GM21367 (cell line): ENCODE measurements around the gene VIPR2.

Experiments used
- ATAC-seq: cut with Tn5 transposase; IDR thresholded peaks from one replicate; pipeline ENCODE4 v1.9.1; 2021; ENCODE audit not compliant: unreplicated experiment

Gene VIPR2

GRCh38 chr7:159121476-159121875, 23.2 kb downstream of the VIPR2 start:
- ATAC-seq, result no peak

GRCh38 chr7:159121068-159121467, 23.6 kb downstream of the VIPR2 start:
- ATAC-seq, result no peak

DNA sequence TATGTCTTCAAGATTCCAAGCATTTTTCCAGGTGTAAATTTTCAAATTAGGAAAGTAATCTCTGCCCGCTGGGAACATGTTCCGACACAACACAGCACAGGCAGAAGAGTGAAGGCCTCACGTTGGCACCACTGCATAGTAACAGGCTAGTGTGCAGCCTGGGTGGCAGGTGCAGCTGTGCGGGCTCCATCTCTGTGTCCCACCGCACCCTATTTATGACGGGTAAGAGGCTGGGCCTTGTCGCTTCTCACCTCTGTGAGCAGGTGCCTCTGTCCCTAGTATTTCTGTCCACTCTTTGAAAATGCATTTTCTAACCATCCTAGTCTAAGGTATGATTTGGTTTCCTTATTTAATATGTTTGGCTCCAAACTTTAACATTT, 24.1 kb downstream of the VIPR2 start:
- no peak for ATAC-seq

- no peak for ATAC-seq
Measured at GRCh38 chr7:159119851-159120539, 24.7 kb downstream of the VIPR2 start.

DNA sequence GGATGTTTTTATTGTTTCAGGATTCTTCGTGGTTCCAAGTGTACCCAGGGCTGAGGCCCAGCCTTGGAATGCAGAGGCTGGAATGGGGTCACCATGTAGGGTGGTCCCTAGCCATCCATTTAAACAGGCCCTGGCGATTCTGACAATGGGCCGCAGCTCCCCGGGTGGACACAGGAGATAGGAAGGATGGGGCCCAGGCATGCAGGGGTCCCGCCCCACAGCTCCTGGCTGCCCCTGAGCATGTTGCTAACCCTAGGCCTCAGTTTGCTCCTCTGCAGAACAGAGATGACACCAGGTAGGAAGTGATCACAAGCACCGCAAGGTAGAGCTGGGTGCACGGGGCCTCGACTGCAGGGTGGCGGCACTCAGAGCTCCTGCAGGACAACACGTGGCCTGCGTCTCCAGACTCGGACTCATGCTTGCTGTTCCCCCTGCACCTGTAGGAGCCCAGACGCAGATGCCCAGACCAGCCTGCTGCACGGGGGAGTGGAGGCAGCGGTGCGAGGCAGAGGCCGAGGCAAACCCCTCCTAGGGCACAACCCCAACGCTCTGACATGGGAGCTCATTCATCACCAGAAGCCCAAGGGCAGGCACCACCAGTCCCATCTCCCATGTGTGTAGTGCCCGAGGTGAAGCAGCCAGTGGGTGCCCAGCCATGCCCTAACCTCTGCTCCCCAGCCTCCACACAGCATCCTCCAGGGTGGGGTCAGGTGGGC, 25.5 kb downstream of the VIPR2 start:
- ATAC-seq, result no peak

GRCh38 chr7:159118623-159119022, 26.0 kb downstream of the VIPR2 start:
- ATAC-seq, result no peak

- ATAC-seq, result no peak
Measured at GRCh38 chr7:159118197-159118595, 26.5 kb downstream of the VIPR2 start.

DNA sequence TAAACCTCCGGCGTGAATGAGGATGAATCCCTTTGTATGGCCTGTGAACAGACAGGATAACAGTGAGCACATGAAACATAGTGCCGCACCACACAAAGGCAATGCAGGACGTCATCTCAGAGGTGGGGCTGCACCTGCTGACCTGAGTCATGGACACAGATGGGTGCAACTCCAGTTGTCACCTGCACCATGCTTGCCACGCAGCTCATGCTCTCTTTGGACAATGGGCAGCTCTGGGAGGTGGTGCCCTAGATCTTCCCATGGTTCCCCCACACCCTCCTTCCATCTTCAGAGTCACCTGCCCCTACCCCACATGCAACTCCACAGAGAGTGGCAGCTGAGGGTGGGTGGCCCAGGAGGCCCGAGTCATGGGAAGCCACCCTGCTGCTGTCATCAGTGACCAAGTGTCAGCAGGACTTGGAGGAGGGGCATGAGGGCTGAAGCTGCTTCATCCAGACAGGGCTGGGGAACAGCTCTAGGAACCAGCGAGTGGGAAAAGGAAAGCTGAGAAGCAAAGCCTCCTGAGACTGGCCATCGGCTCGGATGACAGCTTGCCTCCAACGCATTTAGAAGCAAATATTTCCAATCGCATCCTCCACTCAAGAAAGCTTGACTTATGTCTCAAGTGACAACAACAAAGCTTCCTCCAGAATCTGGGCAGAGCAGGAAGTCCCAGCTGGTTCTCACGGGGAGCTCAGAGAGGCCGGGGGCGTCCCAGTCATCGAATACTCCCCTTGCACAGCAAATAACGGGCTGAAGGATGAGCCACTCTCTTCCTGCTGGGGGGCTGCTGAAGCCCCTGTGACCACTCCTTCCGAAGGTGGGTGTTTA, 27.1 kb downstream of the VIPR2 start:
- no peak for ATAC-seq

DNA sequence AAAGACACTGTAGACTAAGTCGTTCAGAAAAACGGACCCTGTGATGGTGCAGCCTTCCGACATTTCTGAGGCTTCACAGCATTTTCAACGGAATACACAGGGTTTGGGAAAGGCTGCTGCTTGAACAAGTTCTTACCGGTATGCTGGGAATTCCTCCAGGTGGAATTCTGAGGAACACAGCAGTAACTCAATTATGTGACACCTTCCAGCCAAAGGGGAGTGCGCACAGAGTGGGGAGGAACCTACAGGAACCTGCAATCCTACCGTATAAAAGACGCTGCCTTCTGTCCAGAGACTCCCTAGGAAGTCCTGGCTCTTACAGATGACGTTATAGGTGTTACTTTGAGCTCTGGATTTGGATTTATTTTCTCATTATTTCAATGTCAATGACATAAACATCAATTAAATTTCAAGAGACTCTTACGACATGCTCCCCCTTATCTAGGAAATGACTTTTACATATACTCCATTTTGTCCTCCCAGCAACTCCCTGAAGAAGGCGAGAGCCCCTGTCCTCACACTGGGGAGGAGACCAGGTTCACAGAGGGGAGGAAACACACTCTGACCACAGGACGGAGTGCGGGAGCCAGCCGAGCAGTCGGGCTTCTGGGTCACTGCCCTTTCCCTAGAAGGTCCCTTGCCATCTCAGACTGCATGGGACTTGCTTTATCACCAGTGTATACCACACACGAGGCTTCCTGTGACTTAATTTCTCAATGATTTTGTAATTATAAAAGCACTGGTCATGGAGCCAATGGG, 27.9 kb downstream of the VIPR2 start:
- ATAC-seq, result no peak

DNA sequence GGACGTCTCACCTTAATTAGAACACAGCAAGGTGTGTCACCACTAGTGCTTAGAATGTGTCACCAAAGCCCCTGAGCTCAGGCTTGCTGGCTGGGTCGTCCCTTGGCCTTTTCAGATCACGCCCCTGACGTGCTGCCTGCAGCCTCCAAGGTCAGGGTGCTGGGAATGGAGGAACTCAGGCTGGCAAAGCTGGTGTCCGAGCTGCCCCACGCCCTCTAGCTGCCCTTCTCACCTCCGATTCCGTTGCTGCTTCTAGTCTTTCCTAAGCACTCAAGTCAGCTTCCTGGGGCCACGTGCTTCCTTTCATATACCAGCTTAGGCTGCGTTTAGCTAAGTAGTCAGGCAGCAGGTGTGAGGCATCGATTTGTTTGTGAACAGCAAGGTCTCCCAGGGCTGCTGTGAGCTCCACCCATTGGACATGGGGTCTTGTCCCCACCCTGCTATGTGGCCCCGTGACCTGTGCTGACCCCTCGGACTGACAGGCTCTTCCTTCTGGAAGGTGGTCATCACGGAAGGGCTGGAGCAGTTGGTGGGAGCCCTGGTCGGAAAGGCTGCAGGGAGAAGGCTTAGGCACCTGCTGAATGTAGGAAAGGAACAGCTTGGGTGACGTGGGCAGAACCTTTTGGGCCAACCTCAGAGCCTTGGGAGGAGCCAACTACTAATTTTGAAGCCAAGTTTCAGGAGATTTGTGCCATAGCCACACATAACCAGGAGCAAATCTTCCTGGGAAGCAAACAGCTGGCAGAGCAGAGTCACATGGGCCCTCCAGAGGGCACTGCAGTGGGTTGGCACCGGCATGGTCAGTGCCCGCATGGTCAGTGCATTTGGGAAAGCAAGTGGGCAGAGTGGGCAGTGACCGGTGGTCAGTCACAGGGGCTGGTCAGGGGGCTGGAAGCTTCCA, 28.8 kb downstream of the VIPR2 start:
- ATAC-seq, result no peak

GRCh38 chr7:159114981-159115380, 29.7 kb downstream of the VIPR2 start:
- no peak for ATAC-seq

- no peak for ATAC-seq
Measured at GRCh38 chr7:159114096-159114495, 30.6 kb downstream of the VIPR2 start.

- no peak for ATAC-seq
Measured at GRCh38 chr7:159113056-159113455, 31.6 kb downstream of the VIPR2 start.

DNA sequence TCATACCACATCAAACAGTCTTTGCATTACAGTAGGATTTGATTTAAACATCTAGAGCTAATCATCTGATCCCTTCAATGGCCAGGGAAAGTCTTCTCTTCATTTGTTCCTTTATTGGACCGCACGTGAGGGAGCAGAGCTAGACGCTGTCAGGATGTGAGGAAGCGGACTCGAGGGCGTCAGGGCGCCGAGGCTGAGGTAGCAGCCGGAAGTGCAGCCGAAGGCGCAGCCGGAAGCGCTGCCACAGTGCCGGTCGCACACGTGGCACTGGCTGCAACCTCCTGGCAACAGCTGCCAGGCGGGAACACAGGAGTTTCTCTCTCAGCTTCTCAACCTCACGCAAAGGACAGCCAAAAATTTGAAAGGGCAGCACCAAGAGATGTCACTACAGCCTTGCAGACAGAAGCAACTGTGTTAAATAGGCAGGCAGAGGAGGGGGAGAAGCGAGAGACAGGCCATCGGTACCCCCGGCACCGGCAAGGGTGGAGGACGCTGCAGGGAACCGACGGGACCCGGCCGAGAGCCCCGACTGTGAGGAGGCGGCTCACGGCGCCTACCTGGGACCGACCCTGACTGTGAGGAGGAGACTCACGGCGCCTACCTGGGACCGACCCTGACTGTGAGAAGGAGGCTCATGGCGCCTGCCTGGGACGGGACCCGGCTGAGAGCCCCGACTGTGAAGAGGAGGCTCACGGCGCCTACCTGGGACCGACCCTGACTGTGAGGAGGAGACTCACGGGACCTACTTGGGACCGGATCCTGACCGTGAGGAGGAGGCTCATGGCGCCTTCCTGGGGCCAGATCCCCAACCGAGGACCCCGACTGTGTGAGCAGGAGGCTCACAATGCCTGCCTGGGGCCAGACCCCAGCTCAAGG, 32.3 kb downstream of the VIPR2 start:
- ATAC-seq, result no peak

GRCh38 chr7:159109653-159110035, 35.0 kb downstream of the VIPR2 start:
- ATAC-seq, result no peak

GRCh38 chr7:159108941-159109652, 35.6 kb downstream of the VIPR2 start:
- no peak for ATAC-seq

DNA sequence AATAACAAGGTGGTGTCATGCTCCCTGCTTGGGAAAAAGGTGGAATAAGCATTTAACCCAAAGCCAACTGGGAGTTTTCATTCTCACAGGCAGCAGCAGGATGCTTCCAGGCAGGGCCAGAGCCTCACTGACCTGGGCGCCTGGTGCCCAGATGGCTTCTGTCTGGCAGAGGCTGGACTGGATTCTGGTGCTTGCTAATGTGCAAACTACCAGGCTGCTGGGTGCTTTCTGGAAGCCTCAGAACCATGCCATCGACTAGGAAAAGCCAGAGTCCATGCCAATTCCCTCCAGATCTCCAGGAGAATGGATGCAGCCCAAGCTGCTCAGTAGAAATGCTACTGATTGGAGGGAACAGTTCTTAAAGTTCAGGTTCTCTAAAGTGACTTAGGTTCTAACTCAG, 36.2 kb downstream of the VIPR2 start:
- no peak for ATAC-seq

DNA sequence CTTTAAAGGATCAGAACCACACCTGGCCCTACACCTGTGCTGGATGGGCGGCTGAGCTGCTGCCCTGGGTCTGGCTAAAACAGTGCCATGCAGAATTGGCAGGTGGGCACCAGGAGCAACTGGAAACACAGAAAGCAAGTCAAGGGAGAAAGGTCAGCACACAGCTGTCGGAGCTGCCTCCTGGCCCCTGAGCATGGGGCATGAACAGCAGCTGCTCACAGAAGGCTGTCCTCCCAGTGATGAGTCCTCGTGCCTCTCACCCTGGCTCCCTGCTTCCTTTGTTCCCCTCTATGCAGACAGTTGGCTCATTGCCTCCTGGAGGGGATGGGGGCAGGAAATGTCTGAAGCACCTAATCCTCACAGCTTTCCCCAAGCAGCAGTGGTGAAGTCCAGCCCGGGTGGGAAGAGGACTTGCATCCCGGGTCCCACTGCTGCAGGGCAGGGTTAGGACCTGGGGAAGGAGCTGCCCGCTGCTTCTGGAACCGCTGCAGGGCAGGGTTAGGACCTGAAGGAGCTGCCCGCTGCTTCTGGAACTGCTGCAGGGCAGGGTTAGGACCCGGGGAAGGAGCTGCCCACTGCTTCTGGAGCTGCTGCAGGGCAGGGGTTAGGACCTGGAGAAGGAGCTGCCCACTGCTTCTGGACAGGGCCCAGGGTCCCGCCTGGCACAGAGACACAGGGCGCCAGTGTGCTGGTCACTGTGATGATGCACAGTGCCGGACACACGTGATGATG, 37.3 kb downstream of the VIPR2 start:
- no peak for ATAC-seq
